Fibroblast of the aortic adventitia (primary cell): ENCODE data around the gene EEA1. TPM values are rescaled to one million over a fixed set of nuclear protein-coding genes. Genes with fewer than 3 reads are reported as not detected.

ENCODE experiments used
- DNase-seq: peaks from one replicate; pipeline ENCODE4 v3.0.0-alpha.2; 2010; ENCODE audit warnings: low read depth
- H3K4me3 ChIP-seq: 2 replicates; pipeline ENCODE4 v1.5.1; 2011; ENCODE audit warnings: low read depth, mild to moderate bottlenecking, control low read depth, low read length, moderate library complexity
- CTCF ChIP-seq: IDR thresholded peaks from 2 replicates; pipeline ENCODE4 v1.5.1; 2011; ENCODE audit warnings: mild to moderate bottlenecking, low read length, control low read depth, inconsistent platforms; ENCODE audit not compliant: insufficient read depth
- total RNA-seq: library from RNA; depleted of rRNA; stranded (reverse); fragments of >200 nt; gene quantifications from 2 replicates; pipeline ENCODE4 v1.2.3, GENCODE V29; 2012; ENCODE audit warnings: low replicate concordance

Gene EEA1
- total RNA-seq, 1 donor: 42.3 TPM

DNA sequence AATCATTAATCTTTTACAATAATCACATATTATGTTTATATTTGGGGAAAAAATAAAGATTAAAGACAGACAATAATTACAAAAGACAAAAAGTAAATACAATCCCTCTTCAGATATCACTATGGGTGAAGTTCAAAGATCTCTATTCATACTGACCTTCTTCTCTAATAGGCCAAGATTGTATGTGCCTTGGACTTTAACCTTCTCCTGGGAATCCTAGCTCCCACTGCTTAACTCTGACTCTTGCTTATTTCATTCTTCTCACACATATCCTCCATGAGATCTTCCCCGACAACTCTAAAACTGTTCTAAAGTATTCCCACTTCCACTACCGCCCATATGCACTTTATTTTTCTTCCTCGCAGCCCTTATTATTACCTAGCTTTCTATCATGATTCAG is 83.8 kb downstream of the EEA1 start:
- no peak for TF ChIP-seq CTCF
- H3K4me3 ChIP-seq: no peak overlapping the region
- no peak for DNase-seq

GRCh38 chr12:92844151-92844763 is 84.8 kb downstream of the EEA1 start:
- peak; percentile 51 for DNase-seq
- no peak for TF ChIP-seq CTCF
- no peak overlapping the region for H3K4me3 ChIP-seq

GRCh38 chr12:92829686-92830282 is 99.3 kb downstream of the EEA1 start:
- H3K4me3 ChIP-seq: no peak overlapping the region
- TF ChIP-seq CTCF: no peak
- DNase-seq: no peak

DNA sequence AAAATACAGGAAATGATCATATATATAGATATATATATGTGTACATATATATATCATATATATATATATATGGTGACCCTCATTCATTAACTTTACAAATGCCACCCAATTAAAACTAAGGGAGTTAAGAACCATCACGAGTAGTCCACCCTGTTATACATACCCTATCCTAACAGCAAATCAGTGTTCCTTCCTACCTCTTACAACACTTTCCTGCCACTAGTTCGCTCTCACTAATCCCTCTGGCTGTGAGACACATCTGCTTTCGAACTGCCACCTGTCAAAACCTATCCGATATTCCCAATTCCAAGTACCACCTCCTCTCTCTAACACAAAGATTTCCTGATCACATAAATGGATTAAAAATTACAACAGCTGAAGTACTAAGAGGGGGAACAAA is 100.5 kb downstream of the EEA1 start:
- TF ChIP-seq CTCF: no peak
- no peak overlapping the region for H3K4me3 ChIP-seq
- DNase-seq: no peak

DNA sequence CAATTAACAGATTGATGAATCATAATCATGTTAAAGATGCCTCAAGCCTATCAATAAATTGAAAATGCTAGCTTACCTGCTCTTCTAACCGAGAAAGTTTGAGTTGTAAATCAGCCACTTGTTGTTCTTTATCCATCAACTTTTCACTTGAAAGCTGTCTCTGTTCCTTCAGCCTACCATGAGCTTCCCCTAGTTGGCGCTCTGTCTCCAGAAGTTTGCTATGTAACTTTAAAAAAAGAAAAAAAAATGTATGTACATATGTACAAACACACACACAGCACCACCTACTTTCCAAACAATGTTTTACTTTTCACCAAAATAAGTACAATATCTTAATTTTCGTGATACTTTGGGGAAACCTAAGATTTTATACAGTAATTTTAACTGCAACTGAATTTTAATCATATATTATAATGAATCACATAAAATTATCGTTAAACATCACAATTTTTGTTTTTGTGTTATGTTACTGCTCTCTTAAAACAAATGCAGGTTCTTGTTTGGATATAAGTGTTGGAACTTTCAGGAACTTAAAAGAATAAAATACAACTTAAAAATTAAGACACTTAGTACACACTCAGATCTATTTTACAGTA is 101.2 kb downstream of the EEA1 start:
- H3K4me3 ChIP-seq: no peak overlapping the region
- TF ChIP-seq CTCF: peak; percentile 84
- DNase-seq: peak; percentile 57

DNA sequence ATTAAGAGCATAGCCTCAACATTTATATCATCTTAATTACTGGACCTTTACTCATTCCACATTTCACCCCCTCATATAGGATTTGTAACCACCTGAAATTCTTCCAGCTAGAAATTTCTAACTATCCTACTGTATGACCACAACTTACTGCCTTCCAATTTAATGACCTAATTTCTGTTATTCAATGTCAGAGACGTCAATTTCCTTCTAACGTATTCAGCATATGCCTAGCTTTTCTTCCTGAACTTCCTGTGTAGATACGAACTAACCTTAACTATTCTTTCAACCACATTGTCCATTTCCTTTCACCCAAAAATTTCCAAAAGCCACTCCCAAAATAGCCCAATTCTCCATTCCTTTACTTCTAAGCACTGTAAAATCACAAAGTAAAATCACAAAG is 108.0 kb downstream of the EEA1 start:
- TF ChIP-seq CTCF: no peak
- DNase-seq: no peak
- H3K4me3 ChIP-seq: no peak overlapping the region

- DNase-seq: no peak
- no peak overlapping the region for H3K4me3 ChIP-seq
- TF ChIP-seq CTCF: no peak
Measured at GRCh38 chr12:92814584-92814983, 114.5 kb downstream of the EEA1 start.
